Brain pericyte (primary cell): ENCODE results near the gene PDLIM1.
A peak's percentile ranks its signal among the peaks of the same experiment; 100 is the strongest.

Experiments
- DNase-seq: peaks from one replicate; pipeline ENCODE4 v3.0.0-alpha.2; 2012; ENCODE audit warnings: low read depth, low spot score

Gene PDLIM1

DNA sequence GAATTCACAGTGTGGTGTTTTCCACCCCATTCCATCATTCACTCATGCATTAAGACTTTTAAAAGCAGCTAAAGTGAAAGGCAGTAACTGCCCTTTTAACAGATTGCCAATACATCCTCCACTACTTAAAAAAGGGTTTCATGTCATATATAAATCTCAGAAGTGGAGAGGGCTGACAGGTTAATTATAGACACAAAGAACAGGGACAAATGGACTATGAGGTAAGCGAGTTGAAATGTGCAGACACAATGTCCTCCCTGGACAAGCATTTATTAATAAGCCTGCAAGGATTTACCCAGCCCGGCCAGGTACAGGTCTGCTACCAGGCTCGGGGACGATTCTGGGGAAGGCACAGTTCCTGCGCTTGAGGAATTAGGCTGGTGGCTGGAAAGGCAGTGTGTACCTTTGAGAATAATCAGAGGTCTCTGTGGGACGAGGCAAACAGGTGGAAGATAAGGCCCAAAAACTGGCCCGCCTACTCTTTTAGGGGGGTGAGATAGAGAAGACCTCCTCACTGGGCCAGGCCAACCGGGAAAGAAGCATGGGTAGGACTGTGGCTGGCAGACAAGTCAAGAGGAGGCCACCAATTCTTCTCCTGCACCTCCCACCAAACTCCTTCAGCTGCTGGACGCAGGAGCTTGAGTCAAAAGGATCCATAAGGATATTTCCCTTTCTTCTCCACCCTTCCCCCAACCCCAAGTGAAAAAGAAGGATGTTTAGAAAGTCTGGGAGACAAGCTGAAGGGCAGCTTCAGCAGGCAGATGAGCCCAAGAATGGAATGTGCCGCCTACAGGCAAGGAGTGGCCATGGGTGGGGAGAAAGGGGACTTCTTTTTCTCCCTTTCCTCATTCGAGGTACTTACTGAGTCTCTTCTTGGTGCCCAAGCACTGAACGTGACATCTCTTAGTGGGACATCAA, 1.5 kb downstream of the PDLIM1 start:
- DNase-seq: no peak

DNA sequence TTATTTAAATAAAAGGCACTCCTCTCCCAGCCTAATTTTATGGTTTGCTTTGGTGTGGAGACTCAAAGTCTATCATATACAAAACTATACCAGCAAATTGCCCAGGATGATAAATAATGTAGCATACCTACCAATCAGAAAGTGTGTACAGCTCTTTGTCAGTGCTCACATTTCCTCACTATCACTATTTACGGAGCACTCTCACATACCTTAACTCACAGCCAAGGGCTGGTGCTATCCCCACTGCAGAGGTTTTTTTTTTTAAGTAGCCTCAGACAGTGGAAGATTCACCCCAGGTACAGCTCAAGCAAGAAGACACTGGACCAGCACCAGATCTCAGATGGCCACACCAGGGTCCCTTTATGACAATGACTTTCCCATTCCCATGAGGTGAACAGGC, 2.5 kb downstream of the PDLIM1 start:
- no peak for DNase-seq

DNA sequence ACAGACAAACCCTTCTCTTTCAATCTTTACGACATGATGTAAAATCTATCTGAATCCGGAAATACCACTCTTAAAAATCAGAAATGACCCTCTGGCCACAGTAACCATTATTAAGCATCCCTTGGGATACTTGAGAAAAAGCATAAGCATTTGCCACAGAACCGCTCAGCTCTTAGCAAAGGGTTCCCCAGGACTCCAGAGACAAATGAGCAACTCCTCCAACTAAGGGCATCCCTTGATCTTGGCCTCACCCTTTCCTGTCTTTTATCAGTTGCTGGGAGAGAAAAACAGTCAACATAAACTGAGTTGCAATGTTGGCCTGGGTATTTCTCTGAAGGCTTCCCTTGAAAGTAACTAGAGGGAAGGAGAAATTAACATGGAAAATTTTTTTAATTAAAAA, 3.5 kb downstream of the PDLIM1 start:
- no peak for DNase-seq

DNA sequence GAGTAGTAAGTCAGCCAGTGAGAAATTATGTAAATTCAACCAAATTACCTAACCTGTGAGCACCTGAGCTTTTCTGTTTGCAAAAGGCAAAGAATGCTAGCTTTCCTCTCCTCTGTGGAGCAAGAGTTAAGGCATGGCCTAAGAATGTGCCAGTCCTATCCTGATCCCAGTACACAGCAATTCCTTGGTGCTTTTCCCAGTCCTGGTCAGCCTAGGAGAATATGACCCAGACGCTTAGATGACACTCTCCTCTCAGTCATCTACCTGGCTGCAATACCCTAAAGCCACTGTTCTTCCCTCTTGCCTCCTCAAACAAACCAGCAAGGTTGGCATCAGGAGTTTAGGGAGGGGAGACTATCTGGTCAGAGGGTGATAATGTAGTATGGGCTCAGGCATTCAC, 4.1 kb downstream of the PDLIM1 start:
- no peak for DNase-seq

DNA sequence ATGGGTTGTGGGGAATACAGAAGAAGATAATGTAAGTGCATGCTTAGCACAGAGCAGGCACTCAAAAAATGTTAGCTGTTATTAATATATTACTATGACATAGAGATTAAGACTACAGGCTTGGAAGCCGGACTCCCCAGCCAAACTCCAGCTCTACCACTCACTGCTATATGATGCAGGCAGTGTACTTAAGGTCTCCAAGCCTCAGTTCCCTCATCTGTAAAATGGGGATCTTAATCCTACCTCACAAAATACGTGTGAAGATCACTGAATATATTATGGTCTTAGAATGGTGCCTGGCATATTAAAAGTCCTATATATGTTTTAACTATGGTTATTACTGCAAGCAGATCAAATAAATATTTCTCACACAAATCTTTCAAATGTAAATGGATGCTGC, 5.2 kb downstream of the PDLIM1 start:
- no peak for DNase-seq

DNA sequence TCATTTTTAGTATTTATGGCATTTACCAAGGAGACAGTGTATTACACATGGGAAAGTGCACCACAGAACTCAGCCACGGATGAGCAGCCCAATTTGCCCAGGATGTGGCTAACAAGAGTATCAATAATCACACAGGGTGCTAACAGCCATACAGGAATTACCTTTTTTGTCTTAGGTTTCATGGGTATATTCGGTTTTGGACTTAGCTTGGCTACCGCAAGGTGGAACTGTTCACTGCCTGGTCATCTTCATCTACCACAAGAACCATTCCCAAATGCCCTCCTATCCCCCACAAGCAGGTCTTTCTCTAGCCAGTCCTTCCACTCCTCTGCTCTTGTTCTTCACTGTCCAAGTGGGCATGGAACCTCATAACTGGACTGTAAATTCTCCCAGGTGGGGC, 6.0 kb downstream of the PDLIM1 start:
- DNase-seq: no peak

DNA sequence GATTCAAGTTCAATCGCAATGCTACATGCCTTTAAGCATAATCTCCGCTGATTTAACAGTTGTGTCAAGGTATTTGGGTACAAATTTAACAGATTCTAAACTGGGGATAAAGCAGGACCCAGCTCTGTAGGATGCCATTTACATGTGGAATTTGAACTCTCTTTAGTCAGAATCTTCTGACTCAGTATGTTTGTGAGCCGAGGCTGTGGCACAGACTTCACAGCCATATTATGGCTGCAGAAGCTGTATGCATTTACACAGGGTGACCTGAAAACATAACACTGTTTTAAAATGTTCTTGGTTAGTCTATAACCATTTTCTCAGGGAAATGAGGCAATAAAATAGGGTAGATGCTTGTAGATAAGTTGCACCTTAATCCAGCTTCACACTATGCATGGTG, 8.7 kb downstream of the PDLIM1 start:
- DNase-seq: no peak

DNA sequence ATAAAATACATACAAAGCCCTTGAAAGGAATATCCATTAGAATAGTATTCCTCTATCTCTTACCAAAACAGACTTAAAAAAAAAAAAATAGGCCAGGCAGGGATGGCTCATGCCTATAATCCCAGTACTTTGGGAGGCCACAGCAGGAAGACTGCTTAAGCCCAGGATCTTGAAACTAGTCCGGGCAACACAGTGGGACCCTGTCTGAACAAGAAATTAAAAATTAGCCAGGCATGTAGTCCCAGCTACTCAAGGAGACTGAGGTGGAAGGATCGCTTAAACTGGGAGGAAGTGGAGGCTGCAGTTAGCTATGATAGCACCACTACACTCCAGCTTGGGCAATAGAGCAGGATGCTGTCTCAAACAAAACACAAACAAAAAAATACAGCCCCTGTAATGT, 9.6 kb downstream of the PDLIM1 start:
- DNase-seq: no peak

DNA sequence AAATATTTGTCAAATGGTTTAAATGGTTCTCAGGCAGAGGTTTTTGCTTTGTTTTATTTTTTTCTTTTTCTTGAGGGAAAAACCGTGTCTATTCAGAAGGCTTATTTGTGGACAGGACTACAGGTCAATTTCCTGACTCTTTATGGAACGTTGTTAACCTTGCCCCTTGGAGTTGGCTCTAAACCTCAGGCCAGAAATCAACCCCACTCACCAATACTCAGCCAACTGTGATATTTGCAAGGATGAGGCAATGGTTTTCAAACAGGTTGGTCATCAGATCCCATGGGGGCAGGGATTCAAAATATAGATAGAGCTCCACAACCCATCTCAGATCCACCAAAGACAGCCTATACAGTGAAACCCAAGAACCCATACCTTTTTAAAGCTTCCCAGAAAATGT, 10.2 kb downstream of the PDLIM1 start:
- no peak for DNase-seq

DNA sequence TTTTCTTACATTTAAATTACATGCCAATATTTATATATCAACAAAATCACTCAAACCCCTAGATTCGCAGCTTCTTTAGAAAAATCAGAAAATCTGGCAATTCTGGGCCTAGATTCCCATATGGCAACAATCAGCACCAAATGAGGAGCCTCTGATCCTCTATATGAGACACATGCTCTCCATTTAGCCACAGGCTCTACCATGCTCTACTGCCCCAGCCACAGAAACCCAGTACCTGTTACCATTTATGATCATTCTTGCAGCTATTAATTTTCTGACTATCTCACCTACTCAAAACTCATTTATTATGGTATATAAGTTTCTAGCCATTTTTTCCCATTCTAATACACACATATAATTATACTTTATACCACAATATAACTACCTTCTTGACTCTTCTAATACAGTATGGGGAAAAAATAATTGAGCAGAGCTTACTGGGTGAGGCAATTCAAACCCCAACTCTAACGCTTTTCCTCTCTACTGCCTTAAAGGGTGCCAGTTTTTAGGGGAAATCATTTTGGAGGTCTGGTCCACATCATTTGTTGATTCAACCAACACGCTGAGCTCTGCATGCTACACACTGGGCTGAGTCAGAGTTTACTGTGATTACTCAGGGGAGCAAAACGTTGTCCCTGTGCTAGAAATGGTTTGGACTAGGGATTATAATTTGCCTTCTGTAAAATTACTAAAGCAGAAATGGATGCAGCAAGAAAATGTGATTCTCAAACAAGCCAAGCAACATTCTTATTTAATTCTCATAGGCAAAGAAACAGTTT, 11.6 kb downstream of the PDLIM1 start:
- no peak for DNase-seq

DNA sequence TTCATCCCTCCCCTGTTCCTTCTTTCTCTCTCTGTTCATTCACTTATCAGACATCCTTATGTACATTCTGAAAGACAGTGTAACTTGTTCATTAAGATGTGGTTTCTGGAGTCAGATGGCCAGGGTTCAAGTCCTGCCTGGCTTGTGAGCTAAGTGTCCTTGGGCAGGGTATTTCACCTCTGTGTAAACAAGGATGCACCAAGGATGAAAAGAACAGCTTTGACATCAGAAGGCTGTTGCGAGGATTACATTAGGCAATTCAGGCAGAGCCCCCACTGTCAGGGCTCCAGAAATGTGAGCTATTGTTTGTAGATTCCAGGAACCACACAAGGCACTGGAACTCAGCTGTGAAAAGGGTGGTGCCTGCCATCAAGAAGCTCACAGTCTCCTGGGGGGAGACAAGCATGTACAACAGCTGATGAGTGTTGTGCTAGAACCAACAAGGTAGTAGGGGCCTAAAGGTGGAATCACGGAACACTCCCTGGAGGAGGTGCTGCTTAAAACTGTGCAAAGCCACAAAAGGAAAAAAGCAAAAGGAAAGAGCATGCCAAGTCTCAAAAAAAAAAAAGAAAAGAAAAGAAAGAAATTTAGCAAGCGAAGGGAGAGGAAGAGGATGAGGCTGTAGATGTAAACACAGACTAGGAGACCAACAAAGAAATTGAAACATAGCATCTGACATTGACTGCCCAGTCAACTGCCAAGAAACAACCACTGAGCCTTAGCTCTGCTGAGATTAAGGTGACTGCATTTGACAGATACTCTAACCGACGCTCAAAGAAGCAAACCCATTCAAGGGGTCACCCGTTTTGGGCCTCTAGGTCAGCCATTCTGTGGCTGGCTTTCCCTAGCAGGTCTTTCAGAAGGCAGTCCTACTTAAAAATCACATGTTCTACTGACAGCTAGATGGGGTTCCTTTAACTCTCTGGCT, 12.5 kb downstream of the PDLIM1 start:
- peak; percentile 76 for DNase-seq

DNA sequence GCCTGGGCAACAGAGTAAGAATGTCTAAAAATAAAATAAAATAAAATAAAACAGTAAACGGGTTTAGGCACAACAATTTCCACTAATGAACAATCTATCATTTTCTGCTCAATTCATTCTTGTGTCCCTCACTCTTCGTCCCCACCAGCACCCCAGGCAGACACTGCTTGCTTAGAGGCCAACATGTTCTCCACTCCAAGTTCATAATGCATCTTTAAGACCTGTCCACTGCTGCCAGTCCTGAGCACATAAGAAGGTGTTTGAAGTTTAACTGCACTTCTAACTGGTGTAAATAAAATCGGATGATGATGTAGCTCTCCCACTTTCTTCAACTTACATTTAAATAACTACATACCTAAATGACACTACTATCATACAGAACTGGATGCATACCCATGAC, 13.2 kb downstream of the PDLIM1 start:
- no peak for DNase-seq

DNA sequence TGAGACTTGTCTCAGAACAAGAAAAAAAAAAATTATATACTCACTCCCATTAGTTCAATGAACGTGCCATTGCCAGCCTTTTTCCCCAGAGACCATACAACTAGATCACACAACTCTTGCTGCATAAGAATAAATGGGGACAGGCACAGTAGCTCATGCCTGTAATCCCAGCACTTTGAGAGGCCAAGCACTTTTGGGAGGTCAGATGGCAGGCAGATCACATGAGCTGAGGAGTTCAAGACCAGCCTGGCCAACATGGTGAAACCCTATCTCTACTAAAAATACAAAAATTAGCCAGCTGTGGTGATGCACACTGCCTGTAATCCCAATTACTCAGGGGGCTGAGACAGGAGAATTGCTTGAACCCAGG, 13.6 kb downstream of the PDLIM1 start:
- no peak for DNase-seq

DNA sequence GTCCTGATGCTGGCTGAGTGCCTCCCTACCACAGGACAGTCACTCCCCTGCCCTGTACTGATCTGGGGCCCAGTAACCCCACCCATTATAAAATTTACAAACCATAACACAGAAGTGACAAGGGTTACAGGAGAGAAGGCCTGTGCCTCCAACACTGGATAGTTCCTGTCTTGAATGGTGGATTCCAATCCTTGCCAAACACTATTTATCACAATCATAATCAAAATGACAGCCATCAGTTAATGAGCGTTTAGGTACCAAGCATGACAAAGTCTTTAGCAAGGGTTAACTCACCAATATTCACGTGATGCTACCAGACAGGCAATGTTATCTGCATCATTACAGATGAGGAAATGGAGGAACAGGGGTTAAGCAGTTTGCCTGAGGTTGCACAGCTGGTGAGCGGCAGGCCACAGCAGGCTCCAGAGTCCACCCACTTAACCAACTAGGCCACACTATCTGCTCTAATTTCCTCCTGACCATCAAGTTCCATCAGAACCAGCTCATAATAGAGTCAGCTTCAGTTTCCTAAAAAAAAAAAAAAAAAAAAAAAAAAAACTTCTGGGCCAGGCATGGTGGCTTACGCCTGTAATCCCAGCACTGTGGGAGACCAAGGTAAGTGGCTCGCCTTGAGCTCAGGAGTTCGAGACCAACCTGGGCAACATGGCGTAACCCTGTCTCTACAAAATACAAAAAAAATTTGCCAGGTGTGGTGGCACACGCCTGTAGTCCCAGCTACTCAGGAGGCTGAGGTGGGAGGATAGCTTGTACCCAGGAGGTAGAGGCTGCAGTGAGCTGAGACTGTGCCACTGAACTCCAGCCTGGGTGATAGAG, 14.2 kb downstream of the PDLIM1 start:
- no peak for DNase-seq

DNA sequence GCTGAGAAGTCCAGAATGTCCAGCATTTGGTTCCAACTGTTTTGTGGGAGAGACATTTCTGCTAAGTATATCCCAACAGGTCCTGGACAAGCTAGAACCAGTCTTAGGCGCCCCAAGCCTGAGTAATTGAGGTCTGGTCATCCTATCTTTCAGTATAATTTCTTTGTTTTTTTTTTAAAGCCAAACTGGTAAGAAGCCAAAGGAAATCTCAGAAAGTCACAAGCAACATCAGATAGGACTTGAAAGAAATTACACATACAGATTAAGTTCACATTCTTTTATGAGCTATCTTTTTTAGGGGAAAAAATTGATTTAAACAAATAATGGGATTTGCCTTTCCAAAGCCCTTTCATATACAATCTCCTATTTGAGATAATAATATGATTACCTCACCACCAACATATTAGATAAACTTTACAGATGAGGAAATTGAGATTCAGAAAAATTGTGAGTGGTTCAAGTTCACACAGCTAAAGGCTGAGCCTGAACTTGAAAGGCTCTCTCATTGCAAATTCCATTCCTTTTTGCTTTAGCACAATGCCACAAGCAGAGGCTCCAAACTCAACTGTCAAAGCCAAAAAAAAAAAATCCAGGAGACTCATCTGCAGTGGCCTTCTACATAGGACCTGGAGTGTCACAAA, 15.0 kb downstream of the PDLIM1 start:
- DNase-seq: no peak

DNA sequence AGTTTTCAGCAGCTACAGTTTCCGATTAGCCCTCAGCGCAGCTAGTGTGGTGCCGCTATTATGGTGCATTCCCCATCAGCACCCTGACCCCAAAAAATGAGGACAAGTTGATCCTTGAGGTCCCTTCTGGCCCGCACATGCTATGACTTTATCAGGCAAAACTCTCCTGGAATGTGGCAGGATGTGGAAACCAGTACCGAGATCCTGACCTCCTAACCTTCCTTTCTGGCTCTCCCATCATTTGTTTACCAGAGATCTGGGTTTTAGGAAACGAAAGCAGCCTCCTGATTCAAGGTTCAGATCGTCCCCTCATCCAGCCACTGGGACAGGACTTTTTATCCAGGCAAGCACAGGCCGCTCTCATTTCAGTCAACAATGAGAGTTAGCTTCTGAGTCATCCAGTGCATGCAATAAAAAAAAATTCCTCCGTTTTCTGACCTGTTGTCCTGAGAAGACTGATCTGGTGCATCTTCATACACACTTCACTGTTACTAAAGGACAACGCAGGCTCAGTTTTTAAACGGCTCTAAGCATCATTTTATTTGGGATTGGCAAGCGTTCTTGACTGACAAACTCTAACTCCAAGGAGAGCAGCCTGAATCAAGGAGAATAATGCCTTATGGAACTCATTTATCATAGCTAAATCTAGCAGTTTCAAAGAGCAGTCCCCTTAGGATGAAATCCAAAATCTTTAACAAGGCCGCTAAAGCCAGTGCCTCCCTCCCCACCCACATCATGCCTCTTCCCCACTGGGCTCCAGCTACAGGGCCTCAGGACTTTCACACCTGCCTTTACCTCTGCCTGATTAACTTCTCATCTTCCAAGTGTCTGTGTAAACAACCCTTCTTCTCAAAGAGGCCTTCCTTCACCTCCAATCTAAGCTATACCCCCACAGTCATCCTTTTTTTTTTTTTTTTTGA, 17.1 kb downstream of the PDLIM1 start:
- DNase-seq: no peak

DNA sequence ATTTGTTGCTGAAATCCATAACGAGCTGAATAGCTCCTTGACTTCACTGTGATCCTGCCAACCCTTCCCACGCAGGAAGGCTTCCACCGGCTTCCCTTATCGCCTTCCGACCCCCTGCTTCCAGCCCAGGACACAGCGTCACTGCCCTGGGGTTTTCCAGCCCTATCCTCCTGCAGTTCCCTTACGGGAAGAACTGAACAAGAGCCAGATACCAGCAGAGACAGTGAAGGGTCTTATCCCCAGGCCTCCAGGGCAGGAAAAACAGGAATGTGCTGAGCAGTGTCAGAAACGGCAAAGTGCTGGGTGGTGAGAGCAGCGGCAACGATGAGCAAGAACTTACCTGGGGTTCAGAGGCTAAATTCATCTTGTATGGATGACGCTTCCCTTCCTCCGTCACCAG, 22.4 kb downstream of the PDLIM1 start:
- no peak for DNase-seq

DNA sequence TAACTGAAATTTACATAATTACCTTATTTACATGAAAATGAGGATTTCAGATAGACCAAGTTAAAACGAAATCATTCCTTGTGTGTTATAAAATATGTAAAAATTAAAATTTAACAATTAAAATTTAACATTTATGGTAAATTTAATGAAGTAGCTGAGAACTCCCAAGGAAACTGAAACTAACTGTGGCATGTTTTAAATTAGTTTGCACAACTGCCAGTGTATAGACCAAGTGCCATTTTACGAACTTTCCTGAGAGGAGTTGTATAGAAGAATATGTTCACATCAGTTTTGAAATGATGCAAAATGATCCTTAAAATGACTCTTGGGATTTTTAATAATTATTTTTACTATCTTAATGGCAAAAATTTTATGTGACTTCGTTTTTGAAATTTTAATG, 23.6 kb downstream of the PDLIM1 start:
- DNase-seq: no peak

DNA sequence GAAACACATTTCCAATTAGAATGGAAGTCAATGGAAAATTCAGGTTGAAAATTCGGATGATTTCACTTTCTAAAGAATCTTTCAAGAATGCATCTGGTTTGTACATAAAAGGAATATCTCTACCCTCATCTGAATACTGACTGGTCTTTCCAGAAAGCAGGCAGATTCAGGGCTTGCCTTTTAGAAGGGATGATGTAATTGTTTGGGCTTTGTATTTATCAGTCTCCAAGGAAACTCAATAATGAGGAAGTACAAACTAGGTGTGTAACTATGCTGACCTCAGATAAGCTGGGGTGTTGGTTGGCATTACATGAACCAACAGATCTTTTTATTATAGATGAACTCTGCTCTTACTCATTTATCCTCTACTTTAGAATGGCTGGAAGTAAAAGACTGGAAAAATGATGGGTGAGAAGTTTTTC, 24.1 kb downstream of the PDLIM1 start:
- DNase-seq: no peak
